H9 (cell line): ENCODE measurements around the gene IGSF10. TPM values are rescaled to one million over a fixed set of nuclear protein-coding genes. Genes with fewer than 3 reads are reported as not detected.

Source experiments
- DNase-seq: peaks from one replicate; pipeline ENCODE4 v3.0.0-alpha.2; 2017
- H2AFZ ChIP-seq: one replicate; pipeline ENCODE4 v1.6.1; 2013; ENCODE audit warnings: mild to moderate bottlenecking, low read length, control low read depth, moderate library complexity
- H2AK5ac ChIP-seq: 2 replicates; pipeline ENCODE4 v1.6.1; 2013; ENCODE audit warnings: low read length, control low read depth, mixed read lengths; ENCODE audit not compliant: insufficient read length
- H2BK120ac ChIP-seq: one replicate; pipeline ENCODE4 v1.6.1; 2013; ENCODE audit warnings: low read depth, mild to moderate bottlenecking, low read length, control low read depth, inconsistent platforms; ENCODE audit not compliant: poor library complexity, severe bottlenecking
- H2BK12ac ChIP-seq: 2 replicates; pipeline ENCODE4 v1.6.1; 2013; ENCODE audit warnings: low read length, control low read depth, mixed read lengths, low read depth; ENCODE audit not compliant: insufficient read length
- H2BK15ac ChIP-seq: 2 replicates; pipeline ENCODE4 v1.6.1; 2013; ENCODE audit warnings: low read depth, low read length, control low read depth
- H2BK20ac ChIP-seq: one replicate; pipeline ENCODE4 v1.6.1; 2013; ENCODE audit warnings: low read depth, mild to moderate bottlenecking, low read length, control low read depth, inconsistent platforms; ENCODE audit not compliant: poor library complexity, severe bottlenecking
- H2BK5ac ChIP-seq: 2 replicates; pipeline ENCODE4 v1.6.1; 2013; ENCODE audit warnings: low read length, control low read depth, mixed read lengths; ENCODE audit not compliant: insufficient read length
- H3K14ac ChIP-seq: 2 replicates; pipeline ENCODE4 v1.6.1; 2013; ENCODE audit warnings: low read length, control low read depth; ENCODE audit not compliant: insufficient read depth
- H3K18ac ChIP-seq: 2 replicates; pipeline ENCODE4 v1.6.1; 2013; ENCODE audit warnings: low read depth, mild to moderate bottlenecking, mixed read lengths, low read length, control low read depth; ENCODE audit not compliant: insufficient read length
- H3K23ac ChIP-seq: 2 replicates; pipeline ENCODE4 v1.6.1; 2013; ENCODE audit warnings: low read length, control low read depth, mixed read lengths, low read depth; ENCODE audit not compliant: insufficient read length
- H3K23me2 ChIP-seq: 2 replicates; pipeline ENCODE4 v1.6.1; 2013; ENCODE audit warnings: low read depth, mild to moderate bottlenecking, mixed read lengths, low read length, control low read depth; ENCODE audit not compliant: insufficient read length, poor library complexity, severe bottlenecking
- H3K27ac ChIP-seq: 2 replicates; pipeline ENCODE4 v1.5.1; 2013; ENCODE audit warnings: low read length, control low read depth, mixed read lengths, low read depth; ENCODE audit not compliant: insufficient read length
- H3K27me3 ChIP-seq: 2 replicates; pipeline ENCODE4 v1.6.1; 2013; ENCODE audit warnings: low read length, control low read depth, inconsistent platforms; ENCODE audit not compliant: insufficient read depth
- H3K4ac ChIP-seq: 2 replicates; pipeline ENCODE4 v1.6.1; 2013; ENCODE audit warnings: low read depth, mild to moderate bottlenecking, control low read depth, inconsistent platforms, low read length, moderate library complexity
- H3K4me1 ChIP-seq: 2 replicates; pipeline ENCODE4 v1.6.1; 2013; ENCODE audit warnings: low read length, control low read depth, inconsistent platforms; ENCODE audit not compliant: insufficient read depth
- H3K4me2 ChIP-seq: 2 replicates; pipeline ENCODE4 v1.6.1; 2013; ENCODE audit warnings: low read length, control low read depth, mixed read lengths; ENCODE audit not compliant: insufficient read length, insufficient read depth
- H3K56ac ChIP-seq: 2 replicates; pipeline ENCODE4 v1.6.1; 2013; ENCODE audit warnings: low read depth, mild to moderate bottlenecking, mixed read lengths, low read length, control low read depth; ENCODE audit not compliant: insufficient read length
- H3K79me1 ChIP-seq: 2 replicates; pipeline ENCODE4 v1.6.1; 2013; ENCODE audit warnings: low read depth, mild to moderate bottlenecking, moderate library complexity, low read length, control low read depth, inconsistent platforms; ENCODE audit not compliant: insufficient read depth, poor library complexity, severe bottlenecking
- H3K79me2 ChIP-seq: 2 replicates; pipeline ENCODE4 v1.6.1; 2013; ENCODE audit warnings: low read length, control low read depth, inconsistent platforms; ENCODE audit not compliant: insufficient read depth
- H3K9ac ChIP-seq: 2 replicates; pipeline ENCODE4 v1.6.1; 2013; ENCODE audit warnings: low read length, control low read depth, mixed read lengths; ENCODE audit not compliant: insufficient read length; ENCODE audit errors: extremely low read depth
- H3K9me3 ChIP-seq: one replicate; pipeline ENCODE4 v1.6.1; 2013; ENCODE audit warnings: low read depth, low read length, inconsistent platforms; ENCODE audit not compliant: control insufficient read depth
- H3T11ph ChIP-seq: one replicate; pipeline ENCODE4 v1.6.1; 2013; ENCODE audit warnings: mild to moderate bottlenecking, low read length, control low read depth, inconsistent platforms
- H4K20me1 ChIP-seq: one replicate; pipeline ENCODE4 v1.6.1; 2013; ENCODE audit not compliant: control insufficient read depth, insufficient read length, insufficient read depth
- H4K5ac ChIP-seq: 2 replicates; pipeline ENCODE4 v1.6.1; 2013; ENCODE audit warnings: low read depth, mild to moderate bottlenecking, mixed read lengths, low read length, control low read depth; ENCODE audit not compliant: insufficient read length
- H4K8ac ChIP-seq: replicated peaks from 2 replicates; pipeline ENCODE4 v1.6.1; 2013; ENCODE audit warnings: low read length, control low read depth, mixed read lengths, low read depth; ENCODE audit not compliant: insufficient read length
- H4K91ac ChIP-seq: 2 replicates; pipeline ENCODE4 v1.6.1; 2013; ENCODE audit warnings: low read depth, mild to moderate bottlenecking, moderate library complexity, mixed read lengths, low read length, control low read depth; ENCODE audit not compliant: insufficient read length
- H3K27ac Mint-ChIP-seq, 3 experiments: 2 replicates in 2 of 3; 3 replicates in 1 of 3; pipeline ENCODE4 v1.8.0; 2020 to 2021; ENCODE audit warnings: mixed read lengths in 3 of 3, mild to moderate bottlenecking in 1 of 3, moderate library complexity in 1 of 3
- H3K27me3 Mint-ChIP-seq: 2 replicates; pipeline ENCODE4 v1.8.0; 2021; ENCODE audit warnings: low read depth, mild to moderate bottlenecking, moderate library complexity, mixed read lengths
- H3K36me3 Mint-ChIP-seq, 3 experiments: 2 replicates in 2 of 3; 3 replicates in 1 of 3; pipeline ENCODE4 v1.8.0; 2020 to 2021; ENCODE audit warnings: low read depth in 3 of 3, mixed read lengths in 3 of 3; ENCODE audit not compliant: insufficient read depth in 1 of 3
- H3K4me1 Mint-ChIP-seq, 2 experiments: 2 replicates each; pipeline ENCODE4 v1.8.0; 2020; ENCODE audit warnings: mixed read lengths in 2 of 2
- H3K4me3 Mint-ChIP-seq, 2 experiments: 2 replicates in 1 of 2; 3 replicates in 1 of 2; pipeline ENCODE4 v1.8.0; 2020 to 2021; ENCODE audit warnings: mild to moderate bottlenecking in 2 of 2, mixed read lengths in 2 of 2, moderate library complexity in 1 of 2
- H3K9me3 Mint-ChIP-seq, 2 experiments: 2 replicates in 1 of 2; 3 replicates in 1 of 2; pipeline ENCODE4 v1.8.0; 2020; ENCODE audit warnings: mild to moderate bottlenecking in 2 of 2, mixed read lengths in 2 of 2, moderate library complexity in 1 of 2
- WGBS: extraction: QIAGEN DNeasy Blood & Tissue Kit; methylation state at CpG from one replicate; pipeline ENCODE4 v1.1.7; 2013; ENCODE audit warnings: missing lambda C conversion rate, low lambda C conversion rate, mixed read lengths; ENCODE audit not compliant: insufficient read length; ENCODE audit errors: extremely low coverage; 5-methylcytosine and 5-hydroxymethylcytosine counted together
- total RNA-seq: library from RNA; stranded (reverse); gene quantifications from 2 replicates; pipeline ENCODE4 v1.2.1, GENCODE V29; 2021
- TF ChIP-seq, protein P1 (sequence below): fragments of 200-600 bp; sonication (generic); conservative IDR thresholded peaks from 3 replicates; pipeline ENCODE4 v1.8.0; 2021; ENCODE audit warnings: antibody characterized with exemption, mild to moderate bottlenecking

The IGSF10 gene
- total RNA-seq, 1 experiment from 2014 or later, result 0.20 TPM

DNA sequence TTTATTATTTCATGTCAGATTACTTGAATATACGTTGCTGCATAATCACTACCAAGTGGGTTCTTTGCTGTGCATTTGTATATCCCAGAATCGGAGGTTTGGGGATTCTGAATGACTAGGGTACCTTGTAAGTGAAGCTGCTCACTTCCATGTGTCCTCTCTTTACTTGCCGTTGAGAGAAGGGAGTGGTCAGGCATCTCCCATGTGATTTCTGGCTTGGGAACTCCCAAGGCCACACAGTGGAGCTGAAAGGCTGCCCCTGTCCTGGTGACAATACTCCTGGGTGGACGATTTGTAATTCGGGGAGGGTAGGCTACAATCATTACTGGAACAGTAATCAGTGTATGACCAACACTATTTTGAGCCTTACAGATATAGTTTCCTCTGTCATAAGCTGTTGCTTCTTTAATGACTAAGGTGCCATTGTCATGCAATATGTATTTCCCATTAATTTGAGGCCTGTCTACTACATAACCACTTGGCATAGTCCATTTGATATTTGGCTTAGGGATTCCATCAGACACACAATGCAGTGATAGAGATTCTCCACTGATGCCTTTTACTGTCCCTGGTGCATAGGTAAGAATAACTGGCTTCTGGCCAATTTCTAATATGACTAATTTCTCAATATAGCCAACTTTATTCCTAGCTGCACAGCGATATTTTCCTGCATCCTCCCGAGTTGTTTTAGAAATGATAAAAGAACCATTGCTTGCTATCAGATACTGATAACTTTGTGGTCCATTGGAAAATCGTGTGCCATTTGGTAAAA, 24.0 kb downstream of the IGSF10 start:
- Histone ChIP-seq H3T11ph (no peak overlapping the region), H4K20me1 (no peaks in the 10 kb centered on the region), H4K91ac (no peak overlapping the region), H2AK5ac (no peak overlapping the region), H3K27ac (no peak overlapping the region), H3K9ac (no peak overlapping the region), H3K56ac (no peak overlapping the region), H3K4ac (no peak overlapping the region), H3K9me3 (no peaks in the 10 kb centered on the region), H2BK5ac (no peak overlapping the region), H3K23me2 (no peaks in the 10 kb centered on the region), H2AFZ (no peak overlapping the region), H3K27me3 (no peaks in the 10 kb centered on the region), H3K18ac (no peak overlapping the region), H3K79me1 (no peaks in the 10 kb centered on the region), H2BK120ac (no peak overlapping the region), H4K5ac (no peak overlapping the region), H2BK20ac (no peak overlapping the region), H2BK12ac (no peak overlapping the region), H3K23ac (no peak overlapping the region), H3K79me2 (no peaks in the 10 kb centered on the region), H4K8ac (no peak overlapping the region), H3K4me1 (0 out of 2 replicates have a peak, but pooled peaks cover 3% of the 10 kb centered on the region), H3K4me2 (no peak overlapping the region), H2BK15ac (no peak overlapping the region), H3K14ac (no peak overlapping the region)
- no CpG with 5 or more reads among the region's 8 CpGs for WGBS
- Mint-ChIP-seq H3K36me3 (peaks cover 0 to 5% (median 4%) of the 10 kb centered on the region in 3 experiments; a peak in 2 of 7 replicates), H3K27ac (no peak overlapping the region), H3K9me3 (no peaks in the 10 kb centered on the region), H3K4me3 (no peak overlapping the region), H3K27me3 (no peaks in the 10 kb centered on the region), H3K4me1 (peaks cover 17 to 20% of the 10 kb centered on the region in 2 experiments)
- DNase-seq, result no peak
- TF ChIP-seq, protein P1, sequence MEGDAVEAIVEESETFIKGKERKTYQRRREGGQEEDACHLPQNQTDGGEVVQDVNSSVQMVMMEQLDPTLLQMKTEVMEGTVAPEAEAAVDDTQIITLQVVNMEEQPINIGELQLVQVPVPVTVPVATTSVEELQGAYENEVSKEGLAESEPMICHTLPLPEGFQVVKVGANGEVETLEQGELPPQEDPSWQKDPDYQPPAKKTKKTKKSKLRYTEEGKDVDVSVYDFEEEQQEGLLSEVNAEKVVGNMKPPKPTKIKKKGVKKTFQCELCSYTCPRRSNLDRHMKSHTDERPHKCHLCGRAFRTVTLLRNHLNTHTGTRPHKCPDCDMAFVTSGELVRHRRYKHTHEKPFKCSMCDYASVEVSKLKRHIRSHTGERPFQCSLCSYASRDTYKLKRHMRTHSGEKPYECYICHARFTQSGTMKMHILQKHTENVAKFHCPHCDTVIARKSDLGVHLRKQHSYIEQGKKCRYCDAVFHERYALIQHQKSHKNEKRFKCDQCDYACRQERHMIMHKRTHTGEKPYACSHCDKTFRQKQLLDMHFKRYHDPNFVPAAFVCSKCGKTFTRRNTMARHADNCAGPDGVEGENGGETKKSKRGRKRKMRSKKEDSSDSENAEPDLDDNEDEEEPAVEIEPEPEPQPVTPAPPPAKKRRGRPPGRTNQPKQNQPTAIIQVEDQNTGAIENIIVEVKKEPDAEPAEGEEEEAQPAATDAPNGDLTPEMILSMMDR, result no peak
